HEK293 (cell line): ENCODE data around the gene AHCYL1.

ENCODE experiments used
- SALL2 ChIP-seq: fragments of 450-650 bp; formaldehyde crosslinking; IDR thresholded peaks from 2 replicates; pipeline ENCODE4 v1.5.0; 2017; ENCODE audit warnings: missing biosample characterization, mild to moderate bottlenecking, missing genetic modification characterization, borderline replicate concordance
- ZBTB11 ChIP-seq: fragments of 450-650 bp; formaldehyde crosslinking; conservative IDR thresholded peaks from 2 replicates; pipeline ENCODE4 v1.5.1; 2016; ENCODE audit warnings: low read depth, missing biosample characterization, missing genetic modification characterization
- ZNF175 ChIP-seq: fragments of 450-650 bp; formaldehyde crosslinking; IDR thresholded peaks from 2 replicates; pipeline ENCODE4 v1.5.1; 2016; ENCODE audit warnings: missing biosample characterization, missing genetic modification characterization
- ZNF184 ChIP-seq: fragments of 450-650 bp; IDR thresholded peaks from 2 replicates; pipeline ENCODE4 v1.5.1; 2018; ENCODE audit warnings: missing biosample characterization, mild to moderate bottlenecking, missing genetic modification characterization
- ZNF548 ChIP-seq: fragments of 450-650 bp; formaldehyde crosslinking; IDR thresholded peaks from 2 replicates; pipeline ENCODE4 v1.5.1; 2016; ENCODE audit warnings: missing biosample characterization, missing genetic modification characterization
- ZNF610 ChIP-seq: fragments of 450-650 bp; formaldehyde crosslinking; IDR thresholded peaks from 2 replicates; pipeline ENCODE4 v1.5.1; 2016; ENCODE audit warnings: missing biosample characterization, missing genetic modification characterization, borderline replicate concordance
- ZNF707 ChIP-seq: fragments of 450-650 bp; formaldehyde crosslinking; IDR thresholded peaks from 2 replicates; pipeline ENCODE4 v1.5.1; 2016; ENCODE audit warnings: missing biosample characterization, missing genetic modification characterization
- ZNF776 ChIP-seq: fragments of 450-650 bp; formaldehyde crosslinking; IDR thresholded peaks from 2 replicates; pipeline ENCODE4 v1.5.0; 2017; ENCODE audit warnings: missing biosample characterization, missing genetic modification characterization, borderline replicate concordance
- ZNF792 ChIP-seq: fragments of 450-650 bp; formaldehyde crosslinking; IDR thresholded peaks from 2 replicates; pipeline ENCODE4 v1.5.1; 2016; ENCODE audit warnings: missing biosample characterization, missing genetic modification characterization
- TF ChIP-seq, protein P1 (sequence below): fragments of 450-650 bp; formaldehyde crosslinking; IDR thresholded peaks from 2 replicates; pipeline ENCODE4 v1.5.1; 2016; ENCODE audit warnings: missing biosample characterization, missing genetic modification characterization
- TF ChIP-seq, protein P2 (sequence below): IDR thresholded peaks from 2 replicates; pipeline ENCODE4 v1.6.1; 2011; ENCODE audit warnings: mild to moderate bottlenecking, low read depth, low read length, borderline replicate concordance
- TF ChIP-seq, protein P3 (sequence below): fragments of 450-650 bp; formaldehyde crosslinking; IDR thresholded peaks from 2 replicates; pipeline ENCODE4 v1.5.1; 2016; ENCODE audit warnings: missing biosample characterization, missing genetic modification characterization

DNA sequence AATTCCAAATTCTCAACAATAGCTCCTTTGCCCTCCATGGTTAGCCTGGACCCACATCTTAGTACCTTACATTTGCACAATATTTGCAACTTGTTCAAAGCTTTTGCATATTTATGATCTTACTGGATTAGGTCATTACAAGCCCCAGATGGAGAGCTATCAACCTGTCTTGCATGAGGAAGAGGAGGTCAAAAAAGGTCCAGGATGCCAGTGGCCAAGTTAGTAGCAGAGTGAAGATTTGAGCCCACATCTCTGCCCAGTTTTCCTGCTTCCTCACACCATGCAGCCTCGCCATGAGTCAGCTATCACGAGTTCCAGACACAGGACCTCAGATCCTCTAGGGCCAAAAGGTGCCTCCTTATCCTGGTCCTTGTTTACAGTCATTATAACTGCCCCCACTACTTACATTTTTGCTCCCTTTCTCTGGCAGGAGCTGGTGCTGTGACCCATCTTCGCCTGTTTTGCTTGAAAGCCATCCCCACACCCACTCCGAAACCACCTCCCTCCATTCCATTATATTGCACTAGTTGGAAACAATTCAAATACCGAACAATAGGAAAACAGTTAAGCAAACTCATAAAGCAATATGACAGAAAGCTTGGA lies 5.0 kb upstream of the AHCYL1 start:
- TF ChIP-seq, protein P1, sequence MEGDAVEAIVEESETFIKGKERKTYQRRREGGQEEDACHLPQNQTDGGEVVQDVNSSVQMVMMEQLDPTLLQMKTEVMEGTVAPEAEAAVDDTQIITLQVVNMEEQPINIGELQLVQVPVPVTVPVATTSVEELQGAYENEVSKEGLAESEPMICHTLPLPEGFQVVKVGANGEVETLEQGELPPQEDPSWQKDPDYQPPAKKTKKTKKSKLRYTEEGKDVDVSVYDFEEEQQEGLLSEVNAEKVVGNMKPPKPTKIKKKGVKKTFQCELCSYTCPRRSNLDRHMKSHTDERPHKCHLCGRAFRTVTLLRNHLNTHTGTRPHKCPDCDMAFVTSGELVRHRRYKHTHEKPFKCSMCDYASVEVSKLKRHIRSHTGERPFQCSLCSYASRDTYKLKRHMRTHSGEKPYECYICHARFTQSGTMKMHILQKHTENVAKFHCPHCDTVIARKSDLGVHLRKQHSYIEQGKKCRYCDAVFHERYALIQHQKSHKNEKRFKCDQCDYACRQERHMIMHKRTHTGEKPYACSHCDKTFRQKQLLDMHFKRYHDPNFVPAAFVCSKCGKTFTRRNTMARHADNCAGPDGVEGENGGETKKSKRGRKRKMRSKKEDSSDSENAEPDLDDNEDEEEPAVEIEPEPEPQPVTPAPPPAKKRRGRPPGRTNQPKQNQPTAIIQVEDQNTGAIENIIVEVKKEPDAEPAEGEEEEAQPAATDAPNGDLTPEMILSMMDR: no peak
- TF ChIP-seq ZBTB11 (tag by site-specific recombination) (no peak), ZNF792 (tag by site-specific recombination) (no peak), ZNF707 (tag by site-specific recombination) (no peak), SALL2 (tag by site-specific recombination) (no peak), ZNF548 (no peak), ZNF776 (tag by site-specific recombination) (no peak), ZNF184 (no peak), ZNF610 (tag by site-specific recombination) (no peak), ZNF175 (tag by site-specific recombination) (no peak)
- TF ChIP-seq, protein P2, sequence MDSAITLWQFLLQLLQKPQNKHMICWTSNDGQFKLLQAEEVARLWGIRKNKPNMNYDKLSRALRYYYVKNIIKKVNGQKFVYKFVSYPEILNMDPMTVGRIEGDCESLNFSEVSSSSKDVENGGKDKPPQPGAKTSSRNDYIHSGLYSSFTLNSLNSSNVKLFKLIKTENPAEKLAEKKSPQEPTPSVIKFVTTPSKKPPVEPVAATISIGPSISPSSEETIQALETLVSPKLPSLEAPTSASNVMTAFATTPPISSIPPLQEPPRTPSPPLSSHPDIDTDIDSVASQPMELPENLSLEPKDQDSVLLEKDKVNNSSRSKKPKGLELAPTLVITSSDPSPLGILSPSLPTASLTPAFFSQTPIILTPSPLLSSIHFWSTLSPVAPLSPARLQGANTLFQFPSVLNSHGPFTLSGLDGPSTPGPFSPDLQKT: no peak
- TF ChIP-seq, protein P3, sequence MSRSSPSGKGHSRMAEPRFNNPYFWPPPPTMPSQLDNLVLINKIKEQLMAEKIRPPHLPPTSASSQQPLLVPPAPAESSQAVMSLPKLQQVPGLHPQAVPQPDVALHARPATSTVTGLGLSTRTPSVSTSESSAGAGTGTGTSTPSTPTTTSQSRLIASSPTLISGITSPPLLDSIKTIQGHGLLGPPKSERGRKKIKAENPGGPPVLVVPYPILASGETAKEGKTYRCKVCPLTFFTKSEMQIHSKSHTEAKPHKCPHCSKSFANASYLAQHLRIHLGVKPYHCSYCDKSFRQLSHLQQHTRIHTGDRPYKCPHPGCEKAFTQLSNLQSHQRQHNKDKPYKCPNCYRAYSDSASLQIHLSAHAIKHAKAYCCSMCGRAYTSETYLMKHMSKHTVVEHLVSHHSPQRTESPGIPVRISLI (tag by site-specific recombination): no peak
